Neuronal stem cell (in vitro differentiated cells): Measurements from ENCODE around the gene APOOL.

ENCODE experiments used
- DNase-seq: peaks from one replicate; pipeline ENCODE4 v3.0.0-alpha.2; 2013; ENCODE audit warnings: low spot score
- H2AFZ ChIP-seq: one replicate; pipeline ENCODE4 v1.6.1; 2013; ENCODE audit warnings: mild to moderate bottlenecking, low read length, inconsistent platforms
- H2AK5ac ChIP-seq: 2 replicates; pipeline ENCODE4 v1.6.1; 2013; ENCODE audit warnings: low read depth, mild to moderate bottlenecking, inconsistent platforms, low read length, moderate library complexity, mixed read lengths
- H2BK120ac ChIP-seq: 2 replicates; pipeline ENCODE4 v1.6.1; 2013; ENCODE audit warnings: low read depth, mild to moderate bottlenecking, inconsistent platforms, low read length, moderate library complexity, mixed read lengths
- H2BK12ac ChIP-seq: one replicate; pipeline ENCODE4 v1.6.1; 2013; ENCODE audit warnings: low read length, inconsistent platforms
- H2BK15ac ChIP-seq: 2 replicates; pipeline ENCODE4 v1.6.1; 2013; ENCODE audit warnings: mild to moderate bottlenecking, low read length, inconsistent platforms, mixed read lengths
- H2BK5ac ChIP-seq: one replicate; pipeline ENCODE4 v1.6.1; 2013; ENCODE audit warnings: inconsistent platforms, mild to moderate bottlenecking, low read length, moderate library complexity
- H3K14ac ChIP-seq: one replicate; pipeline ENCODE4 v1.6.1; 2013; ENCODE audit warnings: low read length, inconsistent platforms
- H3K18ac ChIP-seq: 2 replicates; pipeline ENCODE4 v1.6.1; 2013; ENCODE audit warnings: low read length, inconsistent platforms
- H3K23ac ChIP-seq: 2 replicates; pipeline ENCODE4 v1.6.1; 2013; ENCODE audit warnings: low read depth, mild to moderate bottlenecking, mixed read lengths, low read length, inconsistent platforms; ENCODE audit not compliant: poor library complexity
- H3K27ac ChIP-seq: replicated peaks from 3 replicates; pipeline ENCODE4 v1.5.1; 2013; ENCODE audit warnings: low read length, inconsistent platforms
- H3K27me3 ChIP-seq, 3 experiments: 2 replicates each; pipeline ENCODE4 v1.6.1; 2013; ENCODE audit warnings: low read length in 3 of 3, mild to moderate bottlenecking in 2 of 3, inconsistent platforms in 1 of 3, low read depth in 1 of 3, mixed read lengths in 1 of 3, moderate library complexity in 1 of 3; ENCODE audit not compliant: control insufficient read depth in 3 of 3, insufficient read depth in 3 of 3
- H3K36me3 ChIP-seq, 2 donors: replicated peaks in 1 of 2; 2 replicates each; pipeline ENCODE4 v1.6.1; 2013; ENCODE audit warnings: low read length in 2 of 2; ENCODE audit not compliant: control insufficient read depth in 2 of 2, insufficient read depth in 2 of 2
- H3K4ac ChIP-seq: 2 replicates; pipeline ENCODE4 v1.6.1; 2013; ENCODE audit warnings: inconsistent platforms, mild to moderate bottlenecking, low read length, moderate library complexity
- H3K4me1 ChIP-seq, 2 donors: 1 replicate in 1 of 2; 2 replicates in 1 of 2; pipeline ENCODE4 v1.6.1; 2013; ENCODE audit warnings: low read length in 2 of 2, low read depth in 1 of 2; ENCODE audit not compliant: control insufficient read depth in 2 of 2, insufficient read depth in 1 of 2
- H3K4me2 ChIP-seq: one replicate; pipeline ENCODE4 v1.6.1; 2013; ENCODE audit warnings: mild to moderate bottlenecking, low read length, inconsistent platforms; ENCODE audit not compliant: insufficient read depth, poor library complexity, severe bottlenecking
- H3K4me3 ChIP-seq, 2 donors: 2 replicates each; pipeline ENCODE4 v1.5.1; 2013; ENCODE audit warnings: low read length in 2 of 2, mild to moderate bottlenecking in 2 of 2, inconsistent platforms in 1 of 2, moderate library complexity in 1 of 2
- H3K79me1 ChIP-seq: one replicate; pipeline ENCODE4 v1.6.1; 2013; ENCODE audit warnings: low read depth, mild to moderate bottlenecking, inconsistent platforms, low read length, moderate library complexity
- H3K9ac ChIP-seq: one replicate; pipeline ENCODE4 v1.6.1; 2013; ENCODE audit warnings: mild to moderate bottlenecking, low read depth, low read length, inconsistent platforms; ENCODE audit not compliant: poor library complexity
- H3K9me3 ChIP-seq, 2 donors: replicated peaks in 1 of 2; 2 replicates each; pipeline versions ENCODE3 to v1.6.1; 2013; ENCODE audit warnings: low read length in 2 of 2, mild to moderate bottlenecking in 2 of 2, inconsistent platforms in 1 of 2, low read depth in 1 of 2, mixed read lengths in 1 of 2, moderate library complexity in 1 of 2; ENCODE audit not compliant: control insufficient read depth in 2 of 2, insufficient read depth in 1 of 2
- H4K8ac ChIP-seq: one replicate; pipeline ENCODE4 v1.6.1; 2013; ENCODE audit warnings: low read depth, mild to moderate bottlenecking, inconsistent platforms, low read length, moderate library complexity
- H4K91ac ChIP-seq: one replicate; pipeline ENCODE4 v1.6.1; 2013; ENCODE audit warnings: low read length, low read depth, mild to moderate bottlenecking, inconsistent platforms; ENCODE audit not compliant: poor library complexity
- WGBS, 2 donors: extraction: QIAGEN DNeasy Blood & Tissue Kit; methylation state at CpG; one replicate each; pipeline ENCODE4 v1.1.7; 2013; ENCODE audit warnings: missing lambda C conversion rate in 2 of 2, mixed read lengths in 1 of 2; ENCODE audit not compliant: insufficient read length in 2 of 2, insufficient replicate concordance in 1 of 2; ENCODE audit errors: extremely low coverage in 2 of 2; 5-methylcytosine and 5-hydroxymethylcytosine counted together

Gene APOOL

DNA sequence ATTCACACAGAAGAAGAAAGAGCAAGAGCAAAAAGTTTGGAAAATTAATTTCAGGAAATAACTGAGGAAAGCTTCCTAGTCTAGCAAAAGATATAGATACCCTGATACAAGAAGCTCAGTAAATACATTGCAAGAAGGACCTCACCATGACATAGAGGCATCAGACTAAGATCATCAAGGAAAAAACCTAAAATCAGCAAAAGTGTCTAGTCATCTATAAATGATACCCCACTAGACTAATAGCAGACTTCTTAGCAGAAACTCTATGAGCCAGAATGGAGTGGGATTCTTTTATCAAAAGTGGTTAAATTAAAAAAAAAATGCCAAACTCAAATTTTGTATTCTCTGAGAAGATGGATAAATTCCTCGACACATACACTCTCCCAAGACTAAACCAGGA lies 10.5 kb upstream of the APOOL start:
- no peaks in the 10 kb centered on the region for H3K27me3 ChIP-seq
- no peak overlapping the region for H3K14ac ChIP-seq
- DNase-seq = no peak
- no CpG with 5 or more reads among the region's 1 CpG for WGBS, 2 donors
- no peak overlapping the region for H2AK5ac ChIP-seq
- H3K9me3 ChIP-seq = no peaks in the 10 kb centered on the region
- no peaks in the 10 kb centered on the region for H3K79me1 ChIP-seq
- H3K4me1 ChIP-seq = no peaks in the 10 kb centered on the region
- H3K4me2 ChIP-seq = no peak overlapping the region
- no peak overlapping the region for H2BK15ac ChIP-seq
- no peak overlapping the region for H3K23ac ChIP-seq
- no peak overlapping the region for H4K91ac ChIP-seq
- H3K4me3 ChIP-seq = no peak overlapping the region
- no peak overlapping the region for H3K4ac ChIP-seq
- H3K18ac ChIP-seq = no peak overlapping the region
- no peak overlapping the region for H2BK12ac ChIP-seq
- no peak overlapping the region for H3K9ac ChIP-seq
- H2BK5ac ChIP-seq = no peak overlapping the region
- no peaks in the 10 kb centered on the region for H3K36me3 ChIP-seq
- no peak overlapping the region for H2AFZ ChIP-seq
- H2BK120ac ChIP-seq = no peak overlapping the region
- H3K27ac ChIP-seq = no peak overlapping the region
- no peak overlapping the region for H4K8ac ChIP-seq

DNA sequence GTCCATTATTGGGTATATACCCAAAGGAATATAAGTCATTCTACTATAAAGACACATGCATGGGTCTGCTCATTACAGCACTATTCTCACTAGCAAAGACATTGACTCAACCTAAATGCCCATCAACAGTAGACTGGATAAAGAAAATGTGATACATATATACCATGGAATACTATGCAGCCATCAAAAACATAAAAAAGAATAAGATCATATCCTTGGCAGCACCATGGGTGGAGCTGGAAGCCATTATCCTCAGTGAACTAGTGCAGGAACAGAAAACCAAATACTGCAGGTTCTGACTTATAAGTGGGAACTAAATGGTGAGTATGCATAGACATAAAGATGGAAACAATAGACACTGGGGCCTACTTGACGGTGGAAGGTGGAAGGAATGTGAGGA lies 2.3 kb upstream of the APOOL start:
- Histone ChIP-seq H3K4ac (no peak overlapping the region), H3K9me3 (no peaks in the 10 kb centered on the region), H3K27me3 (no peaks in the 10 kb centered on the region), H4K8ac (no peak overlapping the region), H3K9ac (no peak overlapping the region), H2BK5ac (no peak overlapping the region), H2AK5ac (no peak overlapping the region), H2AFZ (no peak overlapping the region), H3K4me1 (no peaks in the 10 kb centered on the region), H3K23ac (no peak overlapping the region), H3K79me1 (no peaks in the 10 kb centered on the region), H3K4me2 (no peak overlapping the region), H3K18ac (no peak overlapping the region), H2BK120ac (no peak overlapping the region), H2BK15ac (no peak overlapping the region), H4K91ac (no peak overlapping the region), H3K14ac (no peak overlapping the region), H3K27ac (no peak overlapping the region), H2BK12ac (no peak overlapping the region), H3K4me3 (no peak overlapping the region), H3K36me3 (no peaks in the 10 kb centered on the region)
- no peak for DNase-seq
- no CpG with 5 or more reads among the region's 1 CpG for WGBS, 2 donors

DNA sequence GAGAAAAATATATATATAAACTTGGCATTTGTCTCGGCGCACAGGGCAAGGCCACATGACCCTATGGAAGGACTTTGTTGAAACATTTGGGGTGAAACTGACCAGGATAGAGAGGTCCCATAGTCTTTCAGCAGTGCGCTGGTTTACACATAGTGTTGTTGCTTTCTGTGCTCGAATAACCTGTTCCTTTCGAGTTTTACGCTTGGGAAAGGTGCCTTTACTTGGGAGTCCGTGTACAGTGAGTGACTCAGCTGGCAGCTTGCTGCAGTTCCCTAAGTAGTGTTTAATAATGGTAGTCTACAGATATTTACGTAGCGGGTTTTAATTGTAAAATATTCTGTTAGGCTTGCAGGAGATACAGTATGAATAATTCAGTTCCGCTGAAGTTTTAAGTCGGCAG lies 578 bp downstream of the APOOL start:
- H3K79me1 ChIP-seq = no peaks in the 10 kb centered on the region
- H3K27me3 ChIP-seq = no peaks in the 10 kb centered on the region
- H3K18ac ChIP-seq = no peak overlapping the region
- no peak overlapping the region for H3K9ac ChIP-seq
- no peaks in the 10 kb centered on the region for H3K9me3 ChIP-seq
- H4K8ac ChIP-seq = no peak overlapping the region
- peak overlapping the region; percentile 75 to 91 for H3K4me3 ChIP-seq
- no peak overlapping the region for H3K27ac ChIP-seq
- H2AFZ ChIP-seq = peak overlapping the region; percentile 84
- no CpG with 5 or more reads among the region's 11 CpGs for WGBS, 2 donors
- no peak overlapping the region for H2BK120ac ChIP-seq
- H3K4ac ChIP-seq = no peak overlapping the region
- no peak overlapping the region for H2BK15ac ChIP-seq
- no peaks in the 10 kb centered on the region for H3K36me3 ChIP-seq
- H4K91ac ChIP-seq = no peak overlapping the region
- no peak for DNase-seq
- H3K4me2 ChIP-seq = peak overlapping the region; percentile 37
- H3K23ac ChIP-seq = no peak overlapping the region
- no peaks in the 10 kb centered on the region for H3K4me1 ChIP-seq
- no peak overlapping the region for H2BK5ac ChIP-seq
- no peak overlapping the region for H3K14ac ChIP-seq
- no peak overlapping the region for H2AK5ac ChIP-seq
- no peak overlapping the region for H2BK12ac ChIP-seq

DNA sequence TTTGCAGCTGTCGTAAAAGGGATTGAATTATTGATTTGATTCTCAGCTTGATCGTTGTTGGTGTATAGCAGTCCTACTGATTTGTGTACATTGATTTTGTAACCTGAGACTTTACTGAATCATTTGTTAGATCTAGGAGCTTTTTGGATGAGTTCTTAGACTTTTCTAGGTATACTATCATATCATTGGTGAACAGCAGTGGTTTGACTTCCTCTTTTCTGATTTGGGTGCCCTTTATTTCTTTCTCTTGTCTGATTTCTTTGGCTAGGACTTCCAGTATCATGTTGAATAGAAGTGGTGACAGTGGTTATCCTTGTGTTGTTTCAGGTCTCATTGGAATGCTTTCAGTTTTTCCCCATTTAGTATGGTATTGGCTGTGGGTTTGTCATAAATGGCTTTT lies 8.4 kb downstream of the APOOL start:
- Histone ChIP-seq H3K9ac (no peak overlapping the region), H3K4me3 (no peak overlapping the region), H2AFZ (no peak overlapping the region), H3K14ac (no peak overlapping the region), H3K23ac (no peak overlapping the region), H3K18ac (no peak overlapping the region), H3K79me1 (no peaks in the 10 kb centered on the region), H4K91ac (no peak overlapping the region), H2BK120ac (no peak overlapping the region), H2AK5ac (no peak overlapping the region), H3K4me1 (no peaks in the 10 kb centered on the region), H3K36me3 (no peaks in the 10 kb centered on the region), H2BK5ac (no peak overlapping the region), H2BK15ac (no peak overlapping the region), H2BK12ac (no peak overlapping the region), H3K27ac (no peak overlapping the region), H3K4ac (no peak overlapping the region), H3K4me2 (no peak overlapping the region), H3K27me3 (no peaks in the 10 kb centered on the region), H3K9me3 (no peaks in the 10 kb centered on the region), H4K8ac (no peak overlapping the region)
- no peak for DNase-seq
- no CpG with 5 or more reads among the region's 2 CpGs for WGBS, 2 donors
